Measurements from ENCODE around the gene TMEM91. TPM values are rescaled to one million over a fixed set of nuclear protein-coding genes. Genes with fewer than 3 reads are reported as not detected.
A peak's percentile ranks its signal among the peaks of the same experiment; 100 is the strongest.

The TMEM91 gene
- total and polyA plus RNA-seq, 9 donors = 6.2 to 22.3 (median 9.9) TPM

GRCh38 chr19:41386442-41386841 is 10.1 kb downstream of the TMEM91 start:
- TF ChIP-seq CTCF (IDR thresholded peaks at IDR 0.05) (no peak), EP300 (IDR thresholded peaks at IDR 0.05) (no peak), POLR2A (IDR thresholded peaks at IDR 0.05) (no peak)
- H3K4me3 ChIP-seq = no peak overlapping the region
- intact Hi-C loops (cut with DNase I) = no loop called here
- H3K36me3 ChIP-seq = no peaks in the 10 kb centered on the region
- no peaks in the 10 kb centered on the region for H3K27me3 ChIP-seq
- peak; percentile 52 to 85 (median 69) for DNase-seq
- no peaks in the 10 kb centered on the region for H3K9me3 ChIP-seq
- WGBS, 3 donors = 23 to 48% (median 25%) methylated on average over 13 of the region's 13 CpGs
- no peak overlapping the region for H3K27ac ChIP-seq
- no peaks in the 10 kb centered on the region for H3K4me1 ChIP-seq (ENCODE audit: insufficient read depth)

DNA sequence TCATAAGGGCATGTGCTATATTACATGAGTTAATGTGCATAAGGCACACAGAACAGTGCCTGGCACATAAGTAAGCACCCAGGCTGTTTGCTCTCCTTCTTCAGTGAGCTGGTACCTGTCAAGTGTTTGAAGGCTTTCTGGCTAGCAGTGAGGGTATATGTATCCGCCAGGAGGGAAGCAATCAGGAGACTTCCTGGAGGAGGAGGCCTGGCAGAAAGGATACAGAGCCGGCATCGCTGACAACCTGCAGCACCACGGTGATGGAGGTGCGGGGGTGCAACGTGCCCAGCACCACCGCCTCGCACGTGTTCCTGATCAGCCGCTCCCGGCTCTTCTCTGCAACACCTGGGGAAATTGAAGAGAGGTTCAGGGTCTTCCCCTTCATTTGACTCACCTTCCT is 15.3 kb downstream of the TMEM91 start:
- no peaks in the 10 kb centered on the region for H3K36me3 ChIP-seq
- intact Hi-C loops (cut with DNase I) = no loop called here
- H3K27me3 ChIP-seq = no peaks in the 10 kb centered on the region
- no peak overlapping the region for H3K27ac ChIP-seq
- TF ChIP-seq POLR2A (IDR thresholded peaks at IDR 0.05) = no peak
- TF ChIP-seq EP300 (IDR thresholded peaks at IDR 0.05) = no peak
- TF ChIP-seq CTCF (IDR thresholded peaks at IDR 0.05) = no peak
- H3K4me1 ChIP-seq (ENCODE audit: insufficient read depth) = peaks cover 2% of the 10 kb centered on the region
- DNase-seq = no peak
- no peak overlapping the region for H3K4me3 ChIP-seq
- no peaks in the 10 kb centered on the region for H3K9me3 ChIP-seq
- WGBS, 3 donors = 84 to 90% (median 86%) methylated on average over 11 of the region's 11 CpGs

DNA sequence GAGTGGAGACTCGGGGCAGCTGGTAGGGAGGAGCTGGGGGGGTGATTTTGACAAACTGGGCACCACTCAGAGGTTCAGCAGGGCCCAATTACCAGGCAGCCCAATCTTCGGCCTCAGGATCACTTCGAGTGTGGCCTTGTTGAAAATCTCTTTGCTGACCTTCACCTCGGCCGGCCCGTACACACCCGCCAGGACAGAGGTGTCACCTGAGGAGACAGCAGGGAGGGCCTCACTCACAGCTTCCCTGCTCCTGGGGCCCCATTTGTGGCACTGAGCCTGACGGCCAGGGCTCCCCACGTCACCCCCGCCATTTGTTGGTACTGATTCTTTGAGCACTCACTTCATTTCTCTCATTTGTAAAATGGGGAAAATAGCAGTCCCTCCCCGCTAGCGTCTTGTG is 16.4 kb downstream of the TMEM91 start:
- Histone ChIP-seq H3K27me3 (no peaks in the 10 kb centered on the region), H3K36me3 (no peaks in the 10 kb centered on the region), H3K4me3 (no peak overlapping the region), H3K27ac (no peak overlapping the region), H3K4me1 (ENCODE audit: insufficient read depth) (peaks cover 2% of the 10 kb centered on the region), H3K9me3 (no peaks in the 10 kb centered on the region)
- 67 to 80% (median 74%) methylated on average over 12 of the region's 12 CpGs for WGBS, 3 donors
- intact Hi-C loops (cut with DNase I) = no loop called here
- TF ChIP-seq POLR2A (IDR thresholded peaks at IDR 0.05) (no peak), EP300 (IDR thresholded peaks at IDR 0.05) (no peak), CTCF (IDR thresholded peaks at IDR 0.05) (no peak)
- DNase-seq = no peak

DNA sequence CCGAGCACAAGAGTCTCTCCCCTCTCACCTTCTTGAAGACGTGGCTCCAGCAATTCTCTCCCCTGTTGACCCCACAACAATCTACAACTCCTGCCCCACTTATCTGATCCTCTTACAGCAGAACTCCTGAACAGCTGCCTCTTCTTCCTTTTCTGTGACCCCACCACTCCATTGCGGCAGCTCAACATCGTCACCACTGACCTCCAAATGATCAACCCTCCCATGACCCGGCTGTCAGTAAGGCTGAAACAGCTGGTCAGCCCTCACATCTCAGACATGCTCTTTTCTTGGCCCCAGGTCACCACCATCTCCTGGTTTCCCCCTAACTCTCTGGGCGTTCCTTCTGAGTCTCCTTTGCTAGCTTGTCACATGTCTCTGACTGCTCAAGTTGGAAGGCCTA is 19.0 kb downstream of the TMEM91 start:
- DNase-seq = no peak
- Histone ChIP-seq H3K4me3 (no peak overlapping the region), H3K9me3 (no peaks in the 10 kb centered on the region), H3K36me3 (no peaks in the 10 kb centered on the region), H3K27ac (no peak overlapping the region), H3K4me1 (ENCODE audit: insufficient read depth) (peaks cover 5% of the 10 kb centered on the region), H3K27me3 (no peaks in the 10 kb centered on the region)
- intact Hi-C loops (cut with DNase I) = no loop called here
- TF ChIP-seq EP300 (IDR thresholded peaks at IDR 0.05) (no peak), CTCF (IDR thresholded peaks at IDR 0.05) (no peak), POLR2A (IDR thresholded peaks at IDR 0.05) (no peak)
- 63 to 71% (median 66%) methylated on average over 6 of the region's 6 CpGs for WGBS, 3 donors

All from ovary (tissue), 9 donors.